GM21515 (cell line): ENCODE measurements around the gene CXADR.
"Not testable (repeated sequence)": the region's sequence is repeated elsewhere in the genome, so short reads cannot be mapped to it uniquely, and the experiment has no call there.

Experiments used
- ATAC-seq: cut with Tn5 transposase; IDR thresholded peaks from one replicate; pipeline ENCODE4 v1.9.1; 2021; ENCODE audit not compliant: unreplicated experiment

CXADR gene

GRCh38 chr21:17512253-17513213, at the start of gene CXADR:
CXADR (plus strand) TSS chr21:17513043; CDS start chr21:17513130, 87 bp downstream.
- ATAC-seq = peak; percentile 83

- no peak for ATAC-seq
These were observed 46.7 kb upstream of the CXADR start for GRCh38 chr21:17466166-17466565.

- ATAC-seq = no peak
These were observed 45.5 kb upstream of the CXADR start for GRCh38 chr21:17467392-17467791.

GRCh38 chr21:17467829-17468228, 45.0 kb upstream of the CXADR start:
- no peak for ATAC-seq

GRCh38 chr21:17468698-17469097, 44.1 kb upstream of the CXADR start:
- ATAC-seq = no peak

- no peak for ATAC-seq
These were observed 43.1 kb upstream of the CXADR start for GRCh38 chr21:17469727-17470126.

GRCh38 chr21:17472182-17472581, 40.7 kb upstream of the CXADR start:
- no peak for ATAC-seq

GRCh38 chr21:17472592-17473271, 40.1 kb upstream of the CXADR start:
- no peak for ATAC-seq

- ATAC-seq = peak; percentile 66
These were observed 36.8 kb upstream of the CXADR start for GRCh38 chr21:17476006-17476405.

- not testable (repeated sequence) for ATAC-seq
These were observed 34.7 kb upstream of the CXADR start for GRCh38 chr21:17478156-17478555.

GRCh38 chr21:17479606-17480005, 33.2 kb upstream of the CXADR start:
- ATAC-seq = no peak

GRCh38 chr21:17482928-17483327, 29.9 kb upstream of the CXADR start:
- no peak for ATAC-seq

- ATAC-seq = peak; percentile 69
These were observed 24.2 kb upstream of the CXADR start for GRCh38 chr21:17488620-17489019.

- ATAC-seq = not testable (repeated sequence)
These were observed 23.3 kb upstream of the CXADR start for GRCh38 chr21:17489565-17489964.

GRCh38 chr21:17491716-17492414, 21.0 kb upstream of the CXADR start:
- no peak for ATAC-seq

GRCh38 chr21:17492415-17493168, 20.3 kb upstream of the CXADR start:
- ATAC-seq = no peak

GRCh38 chr21:17494051-17494450, 18.8 kb upstream of the CXADR start:
- ATAC-seq = no peak

- no peak for ATAC-seq
These were observed 17.2 kb upstream of the CXADR start for GRCh38 chr21:17495680-17496079.

- ATAC-seq = no peak
These were observed 15.5 kb upstream of the CXADR start for GRCh38 chr21:17497316-17497715.

GRCh38 chr21:17498586-17498985, 14.3 kb upstream of the CXADR start:
- ATAC-seq = no peak
